ENCODE data around the gene WDPCP.

GRCh38 chr2:63610525-63610924 lies 22.2 kb upstream of the WDPCP start:
- TF ChIP-seq CTCF (IDR thresholded peaks at IDR 0.05 in 2 of 3, conservative IDR thresholded peaks at IDR 0.05 in 1 of 3; ENCODE audit: control insufficient read depth in 2 of 3, extremely low read depth in 1 of 3, insufficient read depth in 1 of 3, low read depth in 3 of 3, low read length in 3 of 3) (no peak), PRDM15 (CRISPR knock-in tag; IDR thresholded peaks at IDR 0.05) (no peak), E2F4 (IDR thresholded peaks at IDR 0.05; ENCODE audit: low read depth, low read length) (no peak), ASH2L (IDR thresholded peaks at IDR 0.05; ENCODE audit: borderline replicate concordance, low read depth) (no peak), YBX1 (IDR thresholded peaks at IDR 0.05) (no peak), POLR2A (IDR thresholded peaks at IDR 0.05; ENCODE audit: low read depth, low read length) (no peak), NRF1 (conservative IDR thresholded peaks at IDR 0.05; ENCODE audit: low read depth, low read length) (no peak), MAX (IDR thresholded peaks at IDR 0.05; ENCODE audit: low read depth, low read length) (no peak), RBBP5 (conservative IDR thresholded peaks at IDR 0.05) (no peak)
